Measurements from ENCODE around the gene TERT.
"Not testable (repeated sequence)": the region's sequence is repeated elsewhere in the genome, so short reads cannot be mapped to it uniquely, and the experiment has no call there.

- not testable (repeated sequence) for TF ChIP-seq BHLHE40 (IDR thresholded peaks at IDR 0.05; ENCODE audit: low read depth, low read length); POLR2A (IDR thresholded peaks at IDR 0.05; ENCODE audit: low read depth, low read length); CTCF (conservative IDR thresholded peaks at IDR 0.05; ENCODE audit: low read depth, low read length); RCOR1 (IDR thresholded peaks at IDR 0.05; ENCODE audit: insufficient replicate concordance, low read length); RFX5 (IDR thresholded peaks at IDR 0.05; ENCODE audit: low read depth, low read length); SMC3 (IDR thresholded peaks at IDR 0.05; ENCODE audit: low read depth, low read length); RAD21 (IDR thresholded peaks at IDR 0.05; ENCODE audit: low read length); MAZ (IDR thresholded peaks at IDR 0.05; ENCODE audit: borderline replicate concordance, low read depth, low read length); CHD1 (IDR thresholded peaks at IDR 0.05; ENCODE audit: low read depth, low read length); CEBPB (IDR thresholded peaks at IDR 0.05; ENCODE audit: low read depth, low read length)
- TF ChIP-seq, protein P1, sequence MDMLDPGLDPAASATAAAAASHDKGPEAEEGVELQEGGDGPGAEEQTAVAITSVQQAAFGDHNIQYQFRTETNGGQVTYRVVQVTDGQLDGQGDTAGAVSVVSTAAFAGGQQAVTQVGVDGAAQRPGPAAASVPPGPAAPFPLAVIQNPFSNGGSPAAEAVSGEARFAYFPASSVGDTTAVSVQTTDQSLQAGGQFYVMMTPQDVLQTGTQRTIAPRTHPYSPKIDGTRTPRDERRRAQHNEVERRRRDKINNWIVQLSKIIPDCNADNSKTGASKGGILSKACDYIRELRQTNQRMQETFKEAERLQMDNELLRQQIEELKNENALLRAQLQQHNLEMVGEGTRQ (IDR thresholded peaks at IDR 0.05; ENCODE audit: low read depth, low read length): not testable (repeated sequence)
These were observed 10.4 kb downstream of the TERT start for GRCh38 chr5:1284336-1284970.
